H1 (cell line): Measurements from ENCODE around the gene SORCS3. TPM values are rescaled to one million over a fixed set of nuclear protein-coding genes. Genes with fewer than 3 reads are reported as not detected.

ENCODE experiments used
- CTCF ChIA-PET: fragments of 300-600 bp; sonication (Branson Sonifier 250); formaldehyde crosslinking; loops from one replicate; lab custom pipeline; 2021; ENCODE audit not compliant: partially characterized antibody; lab: Charles Lee
- POLR2A ChIA-PET: fragments of 300-600 bp; sonication (Branson Sonifier 250); formaldehyde crosslinking; loops from one replicate; lab custom pipeline; 2021; ENCODE audit warnings: inconsistent platforms; ENCODE audit not compliant: partially characterized antibody; lab: Charles Lee
- DNase-seq, 2 experiments: peaks; one replicate each; pipeline versions ENCODE4 v3.0.0 to v3.0.0-alpha.2; 2010 to 2022; ENCODE audit warnings: low spot score in 2 of 2, low read depth in 1 of 2, mixed read lengths in 1 of 2
- FAIRE-seq: peaks from 2 replicates; lab custom pipeline; 2011; peaks lifted over from hg19 to GRCh38; lab: Jason Lieb, UNC
- H2AFZ ChIP-seq: 2 replicates; pipeline ENCODE4 v1.8.1; 2012; ENCODE audit warnings: low read length, inconsistent platforms
- H2AK5ac ChIP-seq: 2 replicates; pipeline ENCODE4 v1.6.1; 2013; ENCODE audit warnings: low read depth, low read length
- H2BK120ac ChIP-seq: replicated peaks from 2 replicates; pipeline ENCODE3; 2013; ENCODE audit warnings: low read depth, low read length, inconsistent platforms
- H2BK12ac ChIP-seq: 2 replicates; pipeline ENCODE4 v1.6.1; 2013; ENCODE audit warnings: low read depth, low read length
- H2BK15ac ChIP-seq: 2 replicates; pipeline ENCODE4 v1.6.1; 2013; ENCODE audit warnings: low read length
- H2BK20ac ChIP-seq: 2 replicates; pipeline ENCODE4 v1.6.1; 2013; ENCODE audit warnings: low read length
- H2BK5ac ChIP-seq: 2 replicates; pipeline ENCODE4 v1.6.1; 2013; ENCODE audit warnings: low read depth, low read length
- H3K14ac ChIP-seq: 2 replicates; pipeline ENCODE4 v1.6.1; 2013; ENCODE audit warnings: inconsistent platforms; ENCODE audit not compliant: insufficient read length
- H3K18ac ChIP-seq: 2 replicates; pipeline ENCODE4 v1.6.1; 2013; ENCODE audit warnings: low read length; ENCODE audit errors: extremely low read depth
- H3K23ac ChIP-seq: 2 replicates; pipeline ENCODE4 v1.6.1; 2013; ENCODE audit warnings: inconsistent platforms; ENCODE audit not compliant: insufficient read length
- H3K23me2 ChIP-seq: 2 replicates; pipeline ENCODE4 v1.6.1; 2013; ENCODE audit warnings: low read depth, low read length
- H3K27ac ChIP-seq: 2 replicates; pipeline ENCODE4 v1.6.1; 2011; ENCODE audit warnings: low read depth, low read length, inconsistent platforms
- H3K27me3 ChIP-seq, 4 experiments: replicated peaks in 1 of 4; 1 replicate in 1 of 4; 2 replicates in 3 of 4; pipeline versions ENCODE4 v1.6.1 to v1.8.1; 2011 to 2013; ENCODE audit warnings: low read length in 3 of 4, mild to moderate bottlenecking in 3 of 4, inconsistent platforms in 2 of 4, mixed read lengths in 2 of 4, moderate library complexity in 1 of 4; ENCODE audit not compliant: control insufficient read depth in 3 of 4, insufficient read depth in 3 of 4; ENCODE audit errors: extremely low read depth in 1 of 4
- H3K36me3 ChIP-seq, 4 experiments: 2 replicates each; pipeline versions ENCODE4 v1.6.1 to v1.8.1; 2011 to 2013; ENCODE audit warnings: mild to moderate bottlenecking in 4 of 4, low read length in 3 of 4, moderate library complexity in 2 of 4, control low read depth in 1 of 4, inconsistent platforms in 1 of 4; ENCODE audit not compliant: insufficient read depth in 4 of 4, control insufficient read depth in 2 of 4
- H3K4ac ChIP-seq: replicated peaks from 2 replicates; pipeline ENCODE3; 2013; ENCODE audit warnings: low read length, low read depth, mixed read lengths, inconsistent platforms; ENCODE audit not compliant: insufficient read length
- H3K4me1 ChIP-seq, 4 experiments: replicated peaks in 1 of 4; 1 replicate in 1 of 4; 2 replicates in 3 of 4; pipeline versions ENCODE4 v1.6.1 to v1.8.1; 2011 to 2013; ENCODE audit warnings: low read length in 3 of 4, inconsistent platforms in 2 of 4, mixed read lengths in 1 of 4; ENCODE audit not compliant: insufficient read depth in 4 of 4, control insufficient read depth in 3 of 4
- H3K4me2 ChIP-seq, 2 experiments: 2 replicates each; pipeline versions ENCODE4 v1.6.1 to v1.8.1; 2011 to 2013; ENCODE audit warnings: low read depth in 2 of 2, low read length in 2 of 2, control low read depth in 1 of 2, inconsistent platforms in 1 of 2, mild to moderate bottlenecking in 1 of 2; ENCODE audit not compliant: insufficient read depth in 1 of 2
- H3K4me3 ChIP-seq, 4 experiments: fragments of 200-600, 300-600 bp in 1 of 4; sonication (generic), shearing (Covaris generic), sonication (Bioruptor Twin) in 1 of 4; 2 replicates each; pipeline versions ENCODE4 v1.5.1 to v1.8.1; 2011 to 2016; ENCODE audit warnings: low read length in 4 of 4, low read depth in 3 of 4, control low read depth in 2 of 4, inconsistent platforms in 2 of 4, mild to moderate bottlenecking in 2 of 4, mixed read lengths in 1 of 4, moderate library complexity in 1 of 4; ENCODE audit not compliant: insufficient read depth in 2 of 4; ENCODE audit errors: extremely low read depth in 1 of 4
- H3K56ac ChIP-seq: replicated peaks from 2 replicates; pipeline ENCODE3; 2013; ENCODE audit warnings: low read depth, mild to moderate bottlenecking, mixed read lengths, low read length, inconsistent platforms; ENCODE audit not compliant: insufficient read length
- H3K79me1 ChIP-seq: 2 replicates; pipeline ENCODE4 v1.6.1; 2013; ENCODE audit warnings: low read depth, low read length, control low read depth
- H3K79me2 ChIP-seq, 2 experiments: 2 replicates each; pipeline versions ENCODE4 v1.6.1 to v1.8.1; 2012 to 2013; ENCODE audit warnings: low read length in 2 of 2, mild to moderate bottlenecking in 2 of 2, inconsistent platforms in 1 of 2; ENCODE audit not compliant: insufficient read depth in 2 of 2, control insufficient read depth in 1 of 2
- H3K9ac ChIP-seq, 4 experiments: replicated peaks in 1 of 4; 1 replicate in 1 of 4; 2 replicates in 3 of 4; pipeline versions ENCODE4 v1.6.1 to v1.8.1; 2011 to 2013; ENCODE audit warnings: low read depth in 3 of 4, low read length in 3 of 4, control low read depth in 2 of 4, mild to moderate bottlenecking in 2 of 4, moderate library complexity in 2 of 4, inconsistent platforms in 1 of 4; ENCODE audit errors: extremely low read depth in 1 of 4
- H3K9me3 ChIP-seq, 2 experiments: 2 replicates each; pipeline versions ENCODE4 v1.6.1 to v1.8.1; 2012 to 2013; ENCODE audit warnings: mild to moderate bottlenecking in 2 of 2, moderate library complexity in 2 of 2, control low read depth in 1 of 2, inconsistent platforms in 1 of 2, low read depth in 1 of 2, low read length in 1 of 2, mixed read lengths in 1 of 2; ENCODE audit not compliant: insufficient read depth in 2 of 2
- H4K20me1 ChIP-seq, 2 experiments: replicated peaks in 1 of 2; 2 replicates each; pipeline versions ENCODE3 to v1.8.1; 2011 to 2013; ENCODE audit warnings: inconsistent platforms in 2 of 2, low read length in 2 of 2, mild to moderate bottlenecking in 1 of 2; ENCODE audit not compliant: insufficient read depth in 2 of 2, control insufficient read depth in 1 of 2
- H4K5ac ChIP-seq: 2 replicates; pipeline ENCODE4 v1.6.1; 2013; ENCODE audit warnings: low read length, low read depth, mixed read lengths, inconsistent platforms; ENCODE audit not compliant: insufficient read length
- H4K8ac ChIP-seq: 2 replicates; pipeline ENCODE4 v1.8.0; 2013; ENCODE audit warnings: mild to moderate bottlenecking, moderate library complexity, low read length, inconsistent platforms; ENCODE audit not compliant: insufficient read depth; ENCODE audit errors: extremely low read depth
- H4K91ac ChIP-seq: replicated peaks from 2 replicates; pipeline ENCODE3; 2013; ENCODE audit warnings: low read length, mixed read lengths, inconsistent platforms; ENCODE audit not compliant: insufficient read length
- CBX5 ChIP-seq: fragments of 300-800, 300-1000 bp; sonication (generic); IDR thresholded peaks from 2 replicates; pipeline ENCODE4 v1.7.1; 2016; ENCODE audit warnings: antibody characterized with exemption, low read length, low read depth
- FOSL1 ChIP-seq: IDR thresholded peaks from 2 replicates; pipeline ENCODE4 v1.6.1; 2011; ENCODE audit warnings: mild to moderate bottlenecking, low read depth, low read length, moderate library complexity; ENCODE audit not compliant: insufficient read depth
- KDM4A ChIP-seq: IDR thresholded peaks from one replicate; pipeline ENCODE4 v1.7.1; 2012; ENCODE audit warnings: low read depth, mild to moderate bottlenecking, moderate library complexity, low read length, inconsistent platforms; ENCODE audit not compliant: severe bottlenecking
- NANOG ChIP-seq: IDR thresholded peaks from 2 replicates; pipeline ENCODE4 v1.6.1; 2011; ENCODE audit warnings: low read length, low read depth, mild to moderate bottlenecking, inconsistent platforms; ENCODE audit not compliant: insufficient read depth, poor library complexity, severe bottlenecking
- SIRT6 ChIP-seq: IDR thresholded peaks from one replicate; pipeline ENCODE4 v1.7.1; 2012; ENCODE audit warnings: low read length, inconsistent platforms
- SIX5 ChIP-seq: IDR thresholded peaks from 2 replicates; pipeline ENCODE4 v1.6.1; 2011; ENCODE audit warnings: mild to moderate bottlenecking, low read depth, low read length
- SP1 ChIP-seq: IDR thresholded peaks from 2 replicates; pipeline ENCODE4 v1.6.1; 2011; ENCODE audit warnings: low read depth, low read length
- SP2 ChIP-seq: IDR thresholded peaks from 2 replicates; pipeline ENCODE4 v1.6.1; 2012; ENCODE audit warnings: mild to moderate bottlenecking, low read length, inconsistent platforms
- WGBS, 2 experiments: shearing (Covaris generic) in 1 of 2; methylation state at CpG; one replicate each; pipeline versions ENCODE4 v1.1.6 to v1.1.7; 2013 to 2015; ENCODE audit warnings: low lambda C conversion rate in 2 of 2, mixed read lengths in 2 of 2, inconsistent platforms in 1 of 2, low coverage in 1 of 2, missing lambda C conversion rate in 1 of 2; ENCODE audit not compliant: insufficient replicate concordance in 2 of 2, insufficient coverage in 1 of 2, insufficient read length in 1 of 2; ENCODE audit errors: extremely low coverage in 1 of 2, missing lambda C conversion rate in 1 of 2; 5-methylcytosine and 5-hydroxymethylcytosine counted together
- polyA plus RNA-seq, 7 experiments: library from polyadenylated mRNA; depleted of rRNA in 3 of 7; stranded (reverse) in 5 of 7; unstranded in 2 of 7; fragments of >200 nt in 5 of 7; fragments of 200-250 nt in 2 of 7; gene quantifications; 1 replicate in 5 of 7; 2 replicates in 1 of 7; 4 replicates in 1 of 7; pipeline versions ENCODE4 v1.2.1 to v1.2.3, GENCODE V29; 2011 to 2013; ENCODE audit warnings: missing spikeins in 2 of 7, mixed read lengths in 2 of 7
- total RNA-seq: library from RNA; stranded (reverse); fragmentation: NEBNext Ultra II Directional; extraction: Animal tissue kit (Norgen Biotek cat#: 25700); gene quantifications from 2 replicates; pipeline ENCODE4 v1.2.1, GENCODE V29; 2021
- TF ChIP-seq, protein P1 (sequence below): IDR thresholded peaks from 2 replicates; pipeline ENCODE4 v1.6.1; 2012; ENCODE audit warnings: inconsistent platforms
- TF ChIP-seq, protein P2 (sequence below): IDR thresholded peaks from 2 replicates; pipeline ENCODE4 v1.6.1; 2011; ENCODE audit warnings: low read depth, mild to moderate bottlenecking, low read length; ENCODE audit not compliant: insufficient read depth

Gene SORCS3
- total and polyA plus RNA-seq, 2 of the 8 experiments (the other 6 are each of a cell fraction or from before 2014, with no cell fraction given): 0.26 to 0.88 TPM

- H2BK20ac ChIP-seq: no peak overlapping the region
- H3K4me2 ChIP-seq: no peak overlapping the region
- H4K91ac ChIP-seq: no peak overlapping the region
- H3K4me1 ChIP-seq: no peaks in the 10 kb centered on the region
- H3K23ac ChIP-seq: no peak overlapping the region
- H2BK15ac ChIP-seq: no peak overlapping the region
- no peak overlapping the region for H2AK5ac ChIP-seq
- no peaks in the 10 kb centered on the region for H3K23me2 ChIP-seq
- no peak overlapping the region for H3K56ac ChIP-seq
- ChIA-PET POLR2A (no interaction called here), CTCF (interaction anchor here (2.7 kb wide), 1 partner anchor 13 kb away, joined by 12 read pairs; no protein-coding TSS in a partner anchor)
- H2AFZ ChIP-seq: no peak overlapping the region
- no peak overlapping the region for H4K5ac ChIP-seq
- FAIRE-seq: no peak
- no peak overlapping the region for H3K27ac ChIP-seq
- DNase-seq: no peak
- H2BK12ac ChIP-seq: no peak overlapping the region; the same call in 1 of the 2 replicates
- no peaks in the 10 kb centered on the region for H3K9me3 ChIP-seq
- no peak overlapping the region for H3K9ac ChIP-seq
- no peak overlapping the region for H3K18ac ChIP-seq
- no peaks in the 10 kb centered on the region for H4K20me1 ChIP-seq
- TF ChIP-seq, protein P1, sequence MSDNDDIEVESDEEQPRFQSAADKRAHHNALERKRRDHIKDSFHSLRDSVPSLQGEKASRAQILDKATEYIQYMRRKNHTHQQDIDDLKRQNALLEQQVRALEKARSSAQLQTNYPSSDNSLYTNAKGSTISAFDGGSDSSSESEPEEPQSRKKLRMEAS: no peak
- TF ChIP-seq CBX5 (no peak), SIX5 (no peak), SP1 (no peak), KDM4A (no peak), SIRT6 (no peak), NANOG (no peak), FOSL1 (no peak), SP2 (no peak)
- TF ChIP-seq, protein P2, sequence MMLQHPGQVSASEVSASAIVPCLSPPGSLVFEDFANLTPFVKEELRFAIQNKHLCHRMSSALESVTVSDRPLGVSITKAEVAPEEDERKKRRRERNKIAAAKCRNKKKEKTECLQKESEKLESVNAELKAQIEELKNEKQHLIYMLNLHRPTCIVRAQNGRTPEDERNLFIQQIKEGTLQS: no peak
- H3K14ac ChIP-seq: no peak overlapping the region
- H3K4me3 ChIP-seq: no peak overlapping the region
- H3K79me2 ChIP-seq: no peaks in the 10 kb centered on the region
- no peak overlapping the region for H2BK5ac ChIP-seq
- H3K36me3 ChIP-seq: no peaks in the 10 kb centered on the region
- H2BK120ac ChIP-seq: no peak overlapping the region
- no peaks in the 10 kb centered on the region for H3K79me1 ChIP-seq
- no peak overlapping the region for H4K8ac ChIP-seq
- H3K27me3 ChIP-seq: no peaks in the 10 kb centered on the region
- WGBS, 2 experiments: 90% methylated on average over 2 of the region's 2 CpGs; no CpG with 5 or more reads in 1 of the 2 experiments
- H3K4ac ChIP-seq: no peak overlapping the region
Observed at GRCh38 chr10:104937567-104937966, 296.5 kb downstream of the SORCS3 start.
